GM19239 (cell line): ENCODE measurements around the gene SSH2.
"Not testable (repeated sequence)": the region's sequence is repeated elsewhere in the genome, so short reads cannot be mapped to it uniquely, and the experiment has no call there.

Experiments
- DNase-seq: peaks from one replicate; pipeline ENCODE4 v3.0.0; 2011; ENCODE audit warnings: low spot score; ENCODE audit not compliant: insufficient read length
- FAIRE-seq: peaks from 2 replicates; lab custom pipeline; 2011; peaks lifted over from hg19 to GRCh38; lab: Jason Lieb, UNC

SSH2 gene

DNA sequence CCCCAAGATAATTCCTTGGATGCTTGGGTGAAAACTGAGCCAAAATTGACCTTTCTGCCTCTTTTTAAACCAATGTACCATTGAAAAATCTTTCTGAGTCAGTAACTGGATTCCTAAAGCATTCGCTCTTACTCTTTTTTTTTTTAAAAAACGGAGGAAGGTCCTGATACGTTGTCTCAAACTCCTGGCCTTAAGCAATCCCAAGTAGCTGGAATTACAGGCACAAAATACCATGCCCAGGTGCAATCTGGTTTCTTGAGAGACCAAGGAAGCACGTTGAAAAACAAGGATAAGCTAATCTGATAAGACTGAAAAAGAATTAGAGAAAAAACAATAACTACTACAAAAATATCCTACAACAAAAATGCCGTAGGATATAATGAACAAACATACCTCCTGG lies 136.5 kb downstream of the SSH2 start:
- DNase-seq: no peak
- FAIRE-seq: peak; percentile 58

DNA sequence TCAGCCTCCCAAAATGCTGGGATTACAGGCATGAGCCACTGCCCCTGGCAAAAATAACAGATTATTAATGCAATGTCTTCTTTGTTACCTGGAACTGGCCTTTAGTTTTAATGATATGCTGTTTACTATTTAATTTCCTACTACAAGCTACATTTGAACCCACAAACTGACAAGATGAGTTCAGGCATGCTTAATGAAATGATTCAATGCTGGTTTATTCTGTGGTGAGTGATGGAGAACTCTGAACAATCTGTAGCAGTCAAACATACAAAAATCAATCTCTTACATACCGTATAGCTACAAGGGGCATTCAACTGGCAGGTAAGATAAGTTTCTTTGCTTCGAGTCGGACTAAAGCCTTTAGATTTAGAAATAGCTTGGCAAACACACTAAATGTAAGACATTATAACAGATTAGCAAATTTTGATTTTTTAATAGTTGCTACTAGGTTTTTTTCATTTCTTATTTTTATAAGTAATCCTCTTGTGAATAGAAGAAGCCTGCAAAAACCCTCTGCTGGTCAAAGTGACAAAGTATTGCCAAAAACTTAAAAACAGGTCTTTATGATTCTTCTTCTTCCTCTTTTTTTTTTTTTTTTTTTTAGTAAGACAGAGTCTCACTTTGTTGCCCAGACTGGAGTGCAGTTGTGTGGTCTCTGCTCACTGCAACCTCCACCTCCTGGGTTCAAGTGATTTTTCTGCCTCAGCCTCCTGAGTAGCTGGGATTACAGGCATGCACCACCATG lies 138.5 kb downstream of the SSH2 start:
- FAIRE-seq (no peak), DNase-seq (no peak)

DNA sequence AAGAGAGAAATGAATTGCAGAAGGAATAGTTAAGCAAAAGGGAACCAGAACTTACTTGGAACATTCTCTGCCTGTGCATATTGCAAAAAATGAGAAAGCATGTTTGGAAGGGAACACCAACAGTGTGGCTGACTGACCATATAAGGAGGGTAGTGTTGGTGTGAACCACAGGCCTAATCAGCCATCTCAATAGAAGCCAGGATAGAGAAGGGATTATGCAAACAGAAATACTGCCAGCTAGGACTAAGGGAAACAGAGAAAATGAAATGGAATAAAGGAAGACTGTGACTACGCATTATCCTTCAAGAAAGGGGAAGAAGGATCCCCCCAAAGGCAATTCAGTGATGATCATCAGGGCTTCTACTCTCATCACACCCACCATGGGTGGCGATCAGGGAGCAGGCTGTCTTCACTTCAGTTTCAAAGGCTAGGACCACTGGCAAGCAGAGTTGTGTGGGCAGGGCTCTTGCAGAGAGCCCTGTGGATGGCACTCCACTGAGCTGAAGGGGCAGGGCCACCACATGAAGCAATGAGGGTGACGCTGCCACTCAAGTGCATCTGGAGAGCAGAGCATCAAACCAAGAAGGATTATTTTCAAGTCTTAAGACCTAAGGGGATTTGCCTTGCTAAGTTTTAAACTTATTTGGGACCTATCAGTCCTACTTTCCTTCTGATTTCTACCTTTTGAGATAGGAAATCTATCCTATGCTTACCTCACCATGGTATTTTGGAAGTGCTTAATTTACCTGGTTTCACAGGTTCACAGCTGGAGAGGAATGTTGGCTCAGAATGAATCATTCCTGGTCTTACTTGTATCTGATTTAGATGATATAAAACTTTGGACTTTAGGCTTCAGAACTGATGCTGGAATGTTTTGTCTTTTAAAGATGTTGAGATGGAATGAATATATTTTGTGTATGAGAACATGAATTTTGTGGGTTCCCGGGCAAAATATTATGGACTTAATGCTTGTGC lies 140.5 kb downstream of the SSH2 start:
- FAIRE-seq: no peak
- no peak for DNase-seq

DNA sequence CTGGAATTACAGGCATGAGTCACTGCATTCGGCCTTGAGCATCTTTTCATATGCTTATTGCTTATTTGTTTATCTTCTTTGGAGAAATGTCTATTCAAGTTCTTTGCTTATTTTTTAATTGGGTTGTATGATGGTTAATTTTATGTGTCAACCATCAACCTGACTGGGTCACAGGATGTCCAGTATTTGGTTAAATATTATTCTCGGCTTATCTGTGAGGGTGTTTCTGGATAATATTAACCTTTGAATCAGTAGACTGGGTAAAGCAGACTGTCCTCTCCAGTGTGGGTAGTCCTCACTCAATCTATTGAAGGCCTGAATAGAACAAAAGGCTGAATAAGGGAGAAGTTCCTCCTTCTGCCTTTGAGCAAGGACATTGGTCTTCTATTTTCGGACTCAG lies 142.0 kb downstream of the SSH2 start:
- no peak for FAIRE-seq

DNA sequence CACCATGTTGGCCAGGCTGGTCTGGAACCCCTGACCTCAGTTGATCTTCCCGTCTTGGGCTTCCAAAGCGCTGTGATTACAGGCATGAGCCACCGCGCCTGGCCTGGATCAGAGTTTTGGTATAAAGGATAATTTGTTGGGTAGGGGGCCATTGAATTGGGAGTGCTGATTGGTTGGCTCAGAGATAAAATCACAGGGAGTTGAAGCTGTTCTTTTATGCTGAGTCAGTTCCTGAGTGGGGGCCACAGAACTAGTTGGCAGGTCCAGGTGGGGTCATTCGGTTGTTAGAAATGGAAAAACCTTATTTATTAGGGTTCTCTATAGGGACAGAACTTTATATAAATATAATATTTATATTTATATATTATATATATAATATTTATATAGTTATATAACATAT lies 147.1 kb downstream of the SSH2 start:
- no peak for DNase-seq
- no peak for FAIRE-seq

More for the DNA sequence above, 142.0 kb downstream of the SSH2 start:
- DNase-seq: no peak

DNA sequence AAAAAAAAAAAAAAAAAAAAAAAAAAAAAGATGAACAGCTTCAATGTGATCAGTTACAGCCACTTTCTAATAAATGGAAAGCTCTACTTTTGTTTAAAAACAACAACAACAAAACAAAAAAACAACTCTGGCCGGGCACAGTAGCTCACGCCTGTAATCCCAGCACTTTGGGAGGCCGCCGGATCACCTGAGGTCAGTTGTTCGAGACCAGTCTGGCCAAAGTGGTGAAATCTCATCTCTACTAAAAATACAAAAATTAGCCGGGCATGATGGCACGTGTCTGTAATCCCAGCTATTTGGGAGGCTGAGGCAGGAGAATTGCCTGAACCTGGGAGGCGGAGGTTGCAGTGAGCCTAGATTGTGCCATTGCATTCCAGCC lies 150.2 kb downstream of the SSH2 start:
- FAIRE-seq, DNase-seq: not testable (repeated sequence)

DNA sequence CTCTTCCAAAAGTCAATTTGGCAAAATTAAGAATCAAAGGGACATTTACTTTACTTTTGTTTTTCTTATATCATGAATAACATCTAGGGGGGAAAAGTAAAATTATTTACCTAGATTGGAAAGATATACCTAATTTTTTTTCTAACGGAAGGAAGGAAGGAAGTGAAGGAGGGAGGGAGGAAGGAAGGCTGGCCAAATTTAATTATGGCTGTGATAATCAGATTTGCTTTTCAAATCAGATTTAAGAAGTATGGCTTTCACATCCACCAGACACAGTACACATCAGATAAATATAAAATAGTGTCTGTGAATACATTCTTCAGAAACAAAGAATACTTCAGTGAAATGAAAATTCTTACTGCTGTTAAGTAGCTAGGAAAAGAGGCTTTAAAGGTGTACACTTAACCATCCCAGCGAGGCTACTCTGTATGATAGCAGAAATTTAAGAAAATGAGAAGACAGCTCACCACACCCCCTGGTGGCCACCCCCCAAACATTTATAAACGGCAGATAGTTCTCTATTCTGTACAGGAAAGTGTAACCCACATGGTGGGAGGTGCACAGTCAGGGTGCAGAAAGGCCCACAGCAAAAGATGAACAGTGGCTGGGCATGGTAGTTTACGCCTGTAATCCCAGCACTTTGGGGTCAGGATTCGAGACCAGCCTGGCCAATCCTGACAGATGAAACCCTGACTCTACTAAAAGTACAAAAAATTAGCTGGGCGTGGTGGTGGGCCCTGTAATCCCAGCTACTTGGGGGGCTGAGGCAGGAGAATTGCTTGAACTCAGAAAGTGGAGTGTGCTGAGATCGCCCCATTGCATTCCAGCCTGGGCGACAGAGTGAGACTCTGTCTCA lies 150.8 kb downstream of the SSH2 start:
- DNase-seq (peak; percentile 50), FAIRE-seq (peak; percentile 99)

DNA sequence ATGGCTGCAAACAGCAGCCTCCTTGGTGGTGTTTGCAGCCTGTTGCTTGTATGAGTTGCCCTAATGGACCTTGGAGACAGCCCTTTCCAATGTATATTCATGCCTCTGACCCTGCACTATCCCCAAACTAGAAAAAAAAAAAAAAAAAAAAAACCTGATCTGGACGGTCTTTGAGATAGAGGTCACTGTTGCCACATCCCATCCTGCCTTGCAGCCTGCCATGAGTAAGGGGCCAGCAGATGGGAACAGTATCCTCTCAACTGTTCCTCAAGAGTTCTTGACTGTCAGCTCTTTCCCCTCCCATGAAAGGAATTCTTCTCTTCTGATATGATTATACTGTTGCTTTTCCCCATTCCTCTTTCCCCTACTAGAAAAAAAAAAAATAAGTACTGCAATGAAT lies 152.4 kb downstream of the SSH2 start:
- FAIRE-seq: no peak
- DNase-seq: no peak

DNA sequence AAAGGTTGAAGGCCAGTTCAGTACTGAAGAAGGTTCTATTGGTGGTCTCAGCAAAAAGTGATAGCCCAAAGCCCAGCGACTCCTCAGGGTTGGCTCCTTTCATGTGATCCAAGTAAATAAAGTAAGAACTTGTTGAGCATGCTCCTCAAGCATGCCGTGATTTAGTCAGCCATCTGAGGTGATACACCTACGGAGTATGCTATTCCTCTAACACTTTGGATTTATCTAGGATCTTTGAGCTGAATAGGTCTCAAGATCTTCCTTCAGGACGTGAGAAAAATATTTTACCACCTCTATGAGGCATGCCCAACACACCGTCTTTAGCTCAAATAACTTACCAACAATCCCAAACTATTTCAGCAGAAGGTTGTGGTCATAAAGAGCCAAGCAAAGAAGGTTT lies 154.0 kb downstream of the SSH2 start:
- FAIRE-seq (no peak), DNase-seq (no peak)

DNA sequence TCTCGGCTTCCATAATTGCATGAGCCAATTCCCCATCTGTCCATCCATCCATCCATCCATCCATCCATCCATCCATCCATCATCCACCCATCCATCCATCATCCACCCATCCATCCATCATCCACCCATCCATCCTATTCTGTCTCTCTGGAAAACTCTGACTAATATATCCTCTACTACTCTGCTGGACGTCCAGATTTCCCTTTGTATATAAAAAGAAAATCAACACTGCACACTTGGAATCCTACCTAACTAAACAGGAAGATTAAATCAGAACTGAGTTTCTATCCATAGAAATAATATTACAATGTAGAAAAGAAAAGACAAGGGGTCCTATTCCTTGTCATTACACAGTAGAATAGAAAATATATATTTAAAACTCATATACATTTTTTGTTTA lies 157.0 kb downstream of the SSH2 start:
- no peak for DNase-seq
- FAIRE-seq: no peak

DNA sequence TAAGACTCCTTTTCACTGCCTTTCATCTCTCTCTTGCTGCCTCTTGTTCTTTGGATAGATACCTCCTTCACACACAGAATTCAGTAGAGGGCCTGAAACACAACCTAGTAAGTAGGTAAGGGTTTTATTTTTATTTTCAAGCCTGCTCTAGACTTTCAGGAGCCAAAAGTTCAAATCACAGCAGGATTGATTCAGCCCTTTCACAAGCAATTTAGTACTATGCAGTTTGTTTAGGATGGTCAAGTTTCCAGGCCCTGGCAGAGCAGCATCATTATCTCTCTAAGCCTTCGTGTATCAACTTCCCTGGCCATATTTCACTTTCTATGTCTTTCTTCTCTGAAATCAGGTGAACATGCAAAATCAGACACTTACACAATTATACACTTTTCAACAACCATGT lies 158.5 kb downstream of the SSH2 start:
- FAIRE-seq (no peak), DNase-seq (no peak)

DNA sequence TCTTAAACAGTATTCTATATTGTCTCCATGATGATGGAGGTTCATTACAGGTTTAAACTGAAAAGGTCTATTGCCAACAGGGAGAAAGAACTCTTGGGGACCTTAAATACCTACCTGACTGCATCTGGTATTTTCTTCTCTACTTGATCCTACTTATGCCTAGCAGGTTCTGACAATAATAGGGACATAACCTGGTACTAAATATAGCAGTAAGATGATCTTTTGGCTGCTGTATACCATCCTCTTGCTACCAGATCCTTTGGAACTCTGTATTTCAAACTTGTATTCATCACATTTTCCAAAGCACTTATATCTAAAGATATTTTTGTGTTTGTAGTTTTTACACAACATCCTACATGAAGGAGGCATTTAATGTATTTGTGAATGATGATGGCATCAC lies 160.8 kb downstream of the SSH2 start:
- no peak for FAIRE-seq
- DNase-seq: no peak

DNA sequence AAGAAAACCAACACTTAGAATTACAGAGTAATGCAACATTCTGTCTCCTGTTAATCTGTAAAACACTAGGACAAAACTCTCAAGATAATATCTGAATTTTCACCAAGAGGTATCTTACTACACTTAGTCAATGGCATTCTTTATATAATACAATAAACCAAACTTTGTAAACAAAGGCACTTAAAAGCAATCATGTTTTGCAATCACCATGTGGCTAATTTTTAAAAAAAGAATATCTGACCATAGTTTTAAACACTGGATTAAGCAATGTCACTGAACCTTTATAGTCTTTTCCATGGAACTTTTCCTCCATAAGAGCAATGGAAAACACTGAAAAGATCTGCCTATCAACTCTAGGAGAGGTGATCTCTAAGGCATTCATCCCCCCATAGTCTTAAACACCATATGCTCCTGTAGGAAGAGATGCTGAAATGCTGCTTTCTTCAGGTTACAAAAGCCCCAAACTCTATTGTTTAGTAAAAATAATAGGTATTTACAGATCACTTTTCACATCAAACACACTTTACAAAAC lies 163.2 kb downstream of the SSH2 start:
- DNase-seq (no peak), FAIRE-seq (no peak)

DNA sequence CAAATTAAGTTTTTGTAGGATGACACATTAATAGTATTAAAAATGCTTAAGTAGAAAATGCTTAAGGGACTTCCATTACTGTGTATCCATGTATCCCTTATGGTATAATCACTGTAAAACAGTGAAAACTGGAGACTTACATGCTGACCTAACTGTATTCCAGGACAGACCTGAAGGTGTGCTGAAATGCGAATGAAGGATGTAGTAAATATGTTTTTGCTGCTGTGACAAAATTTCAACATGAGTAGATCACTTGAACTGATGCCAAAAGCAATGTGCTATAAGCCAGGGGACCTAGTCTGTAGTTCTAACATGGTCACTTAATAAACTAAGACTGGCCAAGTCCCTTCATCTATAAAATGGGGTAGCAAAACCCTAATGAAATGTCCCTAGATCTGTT lies 165.3 kb downstream of the SSH2 start:
- DNase-seq (no peak), FAIRE-seq (peak; percentile 33)

DNA sequence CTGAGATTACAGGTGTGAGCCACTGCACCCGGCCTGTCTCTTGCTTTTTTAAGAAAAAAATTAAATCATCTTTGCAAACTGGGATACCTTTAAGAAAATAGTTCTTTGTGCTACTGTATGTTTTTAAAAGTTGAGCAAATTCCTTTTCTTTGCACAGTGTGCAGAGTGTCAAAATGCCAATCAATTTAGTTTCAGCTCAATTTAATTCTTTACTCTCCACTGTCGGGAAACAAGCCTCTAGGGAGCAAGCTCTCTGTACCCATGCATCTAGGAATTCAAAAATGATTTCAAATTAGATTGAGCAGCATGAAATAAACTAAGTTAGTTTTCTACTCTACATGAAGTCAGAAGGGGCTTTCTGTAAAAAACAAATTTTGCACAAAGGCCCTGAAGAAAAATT lies 165.8 kb downstream of the SSH2 start:
- no peak for FAIRE-seq

DNA sequence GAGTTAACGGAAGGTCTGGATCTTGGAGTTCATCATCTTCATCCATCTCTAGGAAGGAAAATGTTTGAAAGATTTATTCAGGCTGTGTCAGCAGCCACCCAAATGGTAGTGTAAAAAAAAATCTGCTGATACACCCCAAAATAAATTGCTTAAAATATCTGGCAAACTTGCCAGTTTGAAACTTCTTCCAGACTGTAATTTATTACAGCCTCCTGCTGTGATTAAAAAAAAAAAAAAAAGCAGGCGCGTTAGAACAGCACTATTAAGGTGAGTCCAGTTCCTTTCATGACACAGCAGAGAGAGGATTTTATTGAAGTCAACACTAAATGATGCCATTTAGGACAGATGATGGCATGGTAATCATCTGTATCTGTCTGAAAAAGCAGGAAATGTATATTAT lies 166.8 kb downstream of the SSH2 start:
- DNase-seq: no peak
- no peak for FAIRE-seq

More for the DNA sequence above, 165.8 kb downstream of the SSH2 start:
- DNase-seq: no peak

DNA sequence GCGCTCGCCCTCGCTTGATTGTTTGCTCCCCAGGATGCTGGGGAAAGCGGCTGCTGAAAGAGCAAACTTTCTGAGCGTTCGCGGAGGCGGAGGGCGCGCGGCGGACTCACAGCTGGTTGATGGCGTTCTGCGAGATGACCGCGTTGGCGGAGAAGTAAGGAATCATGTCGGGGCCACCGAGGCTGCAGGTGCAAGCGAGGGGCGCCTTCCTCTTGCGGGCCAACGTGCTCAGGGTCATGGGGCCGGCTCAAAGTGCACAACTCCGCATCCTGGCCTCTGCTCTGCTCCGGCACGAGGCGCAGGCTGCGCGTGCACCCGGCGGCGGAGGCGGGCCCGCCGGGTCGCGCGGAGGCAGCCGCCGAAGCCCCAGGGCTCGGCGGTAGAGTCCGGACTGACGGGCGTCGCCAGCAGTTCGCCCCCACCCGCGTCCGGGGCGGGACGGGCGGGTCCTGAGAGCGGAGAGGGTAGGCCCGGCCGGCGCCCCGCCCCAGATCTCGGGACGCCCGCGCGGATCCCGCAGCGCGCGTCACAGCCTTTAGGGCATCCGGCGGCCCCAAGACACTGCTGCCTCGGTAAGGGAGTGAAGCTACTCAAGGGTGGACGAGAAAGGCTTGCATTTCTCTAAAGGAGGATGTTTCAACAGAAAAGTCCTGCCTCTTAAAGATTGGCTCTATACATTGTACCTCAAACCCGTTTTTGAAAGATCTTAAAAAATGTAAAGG lies 168.8 kb downstream of the SSH2 start:
- DNase-seq (peak; percentile 62), FAIRE-seq (peak; percentile 93)

DNA sequence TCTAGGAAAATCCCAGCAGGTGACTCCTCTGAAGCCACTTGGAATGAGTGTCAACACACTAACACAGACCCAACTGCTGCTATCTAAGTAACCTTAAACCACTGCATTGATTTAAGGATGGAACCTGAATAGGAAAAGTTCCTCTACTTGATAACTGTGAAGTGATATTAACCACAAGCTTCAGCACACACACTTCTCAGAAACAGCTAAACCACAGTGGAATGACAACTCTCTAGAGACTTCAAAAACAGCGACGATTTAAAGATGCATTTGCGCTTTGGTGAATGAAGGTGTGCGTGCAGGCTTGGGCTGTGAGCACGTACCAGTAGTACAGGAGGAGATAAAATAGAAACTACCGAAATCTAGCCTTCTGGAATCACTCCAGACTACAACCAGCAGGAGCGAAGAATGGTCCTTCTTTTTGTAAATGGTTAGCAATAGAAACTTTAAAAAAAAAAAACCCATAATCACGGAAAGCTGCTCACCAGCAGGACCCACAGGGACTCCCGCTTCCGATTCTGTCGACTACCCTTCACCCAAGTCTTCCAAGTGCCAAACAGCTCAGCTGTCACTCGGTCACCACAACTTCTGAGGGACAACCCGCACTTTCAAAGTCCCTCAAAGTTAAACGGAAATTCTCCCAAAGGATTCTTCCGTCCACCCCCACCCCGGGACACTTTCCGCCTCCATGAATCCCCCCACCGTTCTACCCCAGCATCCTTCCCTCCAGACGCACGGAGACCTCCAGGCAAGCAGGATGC lies 169.6 kb downstream of the SSH2 start:
- FAIRE-seq: peak; percentile 98
- peak; percentile 24 for DNase-seq

DNA sequence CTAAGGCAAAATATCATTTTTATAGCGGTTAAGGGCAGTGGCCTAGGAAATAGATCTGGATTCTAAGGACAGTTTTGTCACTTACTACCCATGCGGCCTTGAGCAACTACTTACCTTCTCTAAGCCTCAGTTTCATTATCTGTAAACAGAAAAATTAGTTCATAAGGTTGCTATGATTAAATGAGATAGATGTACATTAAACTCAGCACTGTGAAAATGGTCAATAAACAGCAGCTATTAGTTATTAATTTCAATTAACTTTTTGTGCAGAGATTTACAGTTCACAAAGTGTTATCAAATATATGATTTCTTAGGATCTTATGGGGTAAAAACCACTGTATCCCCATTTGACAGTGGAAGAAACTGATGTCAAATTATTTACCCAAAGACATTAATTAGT lies 171.8 kb downstream of the SSH2 start:
- no peak for DNase-seq
- FAIRE-seq: no peak
